H9 (cell line): Measurements from ENCODE around the gene PLEKHG5. TPM values are rescaled to one million over a fixed set of nuclear protein-coding genes. Genes with fewer than 3 reads are reported as not detected.
A peak's percentile ranks its signal among the peaks of the same experiment; 100 is the strongest.

ENCODE experiments used
- DNase-seq: peaks from one replicate; pipeline ENCODE4 v3.0.0-alpha.2; 2017
- H2AFZ ChIP-seq: one replicate; pipeline ENCODE4 v1.6.1; 2013; ENCODE audit warnings: mild to moderate bottlenecking, low read length, control low read depth, moderate library complexity
- H2AK5ac ChIP-seq: 2 replicates; pipeline ENCODE4 v1.6.1; 2013; ENCODE audit warnings: low read length, control low read depth, mixed read lengths; ENCODE audit not compliant: insufficient read length
- H2BK120ac ChIP-seq: one replicate; pipeline ENCODE4 v1.6.1; 2013; ENCODE audit warnings: low read depth, mild to moderate bottlenecking, low read length, control low read depth, inconsistent platforms; ENCODE audit not compliant: poor library complexity, severe bottlenecking
- H2BK12ac ChIP-seq: 2 replicates; pipeline ENCODE4 v1.6.1; 2013; ENCODE audit warnings: low read length, control low read depth, mixed read lengths, low read depth; ENCODE audit not compliant: insufficient read length
- H2BK15ac ChIP-seq: 2 replicates; pipeline ENCODE4 v1.6.1; 2013; ENCODE audit warnings: low read depth, low read length, control low read depth
- H2BK20ac ChIP-seq: one replicate; pipeline ENCODE4 v1.6.1; 2013; ENCODE audit warnings: low read depth, mild to moderate bottlenecking, low read length, control low read depth, inconsistent platforms; ENCODE audit not compliant: poor library complexity, severe bottlenecking
- H2BK5ac ChIP-seq: 2 replicates; pipeline ENCODE4 v1.6.1; 2013; ENCODE audit warnings: low read length, control low read depth, mixed read lengths; ENCODE audit not compliant: insufficient read length
- H3K14ac ChIP-seq: 2 replicates; pipeline ENCODE4 v1.6.1; 2013; ENCODE audit warnings: low read length, control low read depth; ENCODE audit not compliant: insufficient read depth
- H3K18ac ChIP-seq: 2 replicates; pipeline ENCODE4 v1.6.1; 2013; ENCODE audit warnings: low read depth, mild to moderate bottlenecking, mixed read lengths, low read length, control low read depth; ENCODE audit not compliant: insufficient read length
- H3K23ac ChIP-seq: 2 replicates; pipeline ENCODE4 v1.6.1; 2013; ENCODE audit warnings: low read length, control low read depth, mixed read lengths, low read depth; ENCODE audit not compliant: insufficient read length
- H3K23me2 ChIP-seq: 2 replicates; pipeline ENCODE4 v1.6.1; 2013; ENCODE audit warnings: low read depth, mild to moderate bottlenecking, mixed read lengths, low read length, control low read depth; ENCODE audit not compliant: insufficient read length, poor library complexity, severe bottlenecking
- H3K27ac ChIP-seq: 2 replicates; pipeline ENCODE4 v1.5.1; 2013; ENCODE audit warnings: low read length, control low read depth, mixed read lengths, low read depth; ENCODE audit not compliant: insufficient read length
- H3K27me3 ChIP-seq: 2 replicates; pipeline ENCODE4 v1.6.1; 2013; ENCODE audit warnings: low read length, control low read depth, inconsistent platforms; ENCODE audit not compliant: insufficient read depth
- H3K4ac ChIP-seq: 2 replicates; pipeline ENCODE4 v1.6.1; 2013; ENCODE audit warnings: low read depth, mild to moderate bottlenecking, control low read depth, inconsistent platforms, low read length, moderate library complexity
- H3K4me1 ChIP-seq: 2 replicates; pipeline ENCODE4 v1.6.1; 2013; ENCODE audit warnings: low read length, control low read depth, inconsistent platforms; ENCODE audit not compliant: insufficient read depth
- H3K4me2 ChIP-seq: 2 replicates; pipeline ENCODE4 v1.6.1; 2013; ENCODE audit warnings: low read length, control low read depth, mixed read lengths; ENCODE audit not compliant: insufficient read length, insufficient read depth
- H3K56ac ChIP-seq: 2 replicates; pipeline ENCODE4 v1.6.1; 2013; ENCODE audit warnings: low read depth, mild to moderate bottlenecking, mixed read lengths, low read length, control low read depth; ENCODE audit not compliant: insufficient read length
- H3K79me1 ChIP-seq: 2 replicates; pipeline ENCODE4 v1.6.1; 2013; ENCODE audit warnings: low read depth, mild to moderate bottlenecking, moderate library complexity, low read length, control low read depth, inconsistent platforms; ENCODE audit not compliant: insufficient read depth, poor library complexity, severe bottlenecking
- H3K79me2 ChIP-seq: 2 replicates; pipeline ENCODE4 v1.6.1; 2013; ENCODE audit warnings: low read length, control low read depth, inconsistent platforms; ENCODE audit not compliant: insufficient read depth
- H3K9ac ChIP-seq: 2 replicates; pipeline ENCODE4 v1.6.1; 2013; ENCODE audit warnings: low read length, control low read depth, mixed read lengths; ENCODE audit not compliant: insufficient read length; ENCODE audit errors: extremely low read depth
- H3K9me3 ChIP-seq: one replicate; pipeline ENCODE4 v1.6.1; 2013; ENCODE audit warnings: low read depth, low read length, inconsistent platforms; ENCODE audit not compliant: control insufficient read depth
- H3T11ph ChIP-seq: one replicate; pipeline ENCODE4 v1.6.1; 2013; ENCODE audit warnings: mild to moderate bottlenecking, low read length, control low read depth, inconsistent platforms
- H4K20me1 ChIP-seq: one replicate; pipeline ENCODE4 v1.6.1; 2013; ENCODE audit not compliant: control insufficient read depth, insufficient read length, insufficient read depth
- H4K5ac ChIP-seq: 2 replicates; pipeline ENCODE4 v1.6.1; 2013; ENCODE audit warnings: low read depth, mild to moderate bottlenecking, mixed read lengths, low read length, control low read depth; ENCODE audit not compliant: insufficient read length
- H4K8ac ChIP-seq: replicated peaks from 2 replicates; pipeline ENCODE4 v1.6.1; 2013; ENCODE audit warnings: low read length, control low read depth, mixed read lengths, low read depth; ENCODE audit not compliant: insufficient read length
- H4K91ac ChIP-seq: 2 replicates; pipeline ENCODE4 v1.6.1; 2013; ENCODE audit warnings: low read depth, mild to moderate bottlenecking, moderate library complexity, mixed read lengths, low read length, control low read depth; ENCODE audit not compliant: insufficient read length
- H3K27ac Mint-ChIP-seq, 3 experiments: 2 replicates in 2 of 3; 3 replicates in 1 of 3; pipeline ENCODE4 v1.8.0; 2020 to 2021; ENCODE audit warnings: mixed read lengths in 3 of 3, mild to moderate bottlenecking in 1 of 3, moderate library complexity in 1 of 3
- H3K27me3 Mint-ChIP-seq: 2 replicates; pipeline ENCODE4 v1.8.0; 2021; ENCODE audit warnings: low read depth, mild to moderate bottlenecking, moderate library complexity, mixed read lengths
- H3K36me3 Mint-ChIP-seq, 3 experiments: 2 replicates in 2 of 3; 3 replicates in 1 of 3; pipeline ENCODE4 v1.8.0; 2020 to 2021; ENCODE audit warnings: low read depth in 3 of 3, mixed read lengths in 3 of 3; ENCODE audit not compliant: insufficient read depth in 1 of 3
- H3K4me1 Mint-ChIP-seq, 2 experiments: 2 replicates each; pipeline ENCODE4 v1.8.0; 2020; ENCODE audit warnings: mixed read lengths in 2 of 2
- H3K4me3 Mint-ChIP-seq, 2 experiments: 2 replicates in 1 of 2; 3 replicates in 1 of 2; pipeline ENCODE4 v1.8.0; 2020 to 2021; ENCODE audit warnings: mild to moderate bottlenecking in 2 of 2, mixed read lengths in 2 of 2, moderate library complexity in 1 of 2
- H3K9me3 Mint-ChIP-seq, 2 experiments: 2 replicates in 1 of 2; 3 replicates in 1 of 2; pipeline ENCODE4 v1.8.0; 2020; ENCODE audit warnings: mild to moderate bottlenecking in 2 of 2, mixed read lengths in 2 of 2, moderate library complexity in 1 of 2
- WGBS: extraction: QIAGEN DNeasy Blood & Tissue Kit; methylation state at CpG from one replicate; pipeline ENCODE4 v1.1.7; 2013; ENCODE audit warnings: missing lambda C conversion rate, low lambda C conversion rate, mixed read lengths; ENCODE audit not compliant: insufficient read length; ENCODE audit errors: extremely low coverage; 5-methylcytosine and 5-hydroxymethylcytosine counted together
- total RNA-seq: library from RNA; stranded (reverse); gene quantifications from 2 replicates; pipeline ENCODE4 v1.2.1, GENCODE V29; 2021
- TF ChIP-seq, protein P1 (sequence below): fragments of 200-600 bp; sonication (generic); conservative IDR thresholded peaks from 3 replicates; pipeline ENCODE4 v1.8.0; 2021; ENCODE audit warnings: antibody characterized with exemption, mild to moderate bottlenecking

The PLEKHG5 gene
- total RNA-seq, 1 experiment from 2014 or later = 22.3 TPM

DNA sequence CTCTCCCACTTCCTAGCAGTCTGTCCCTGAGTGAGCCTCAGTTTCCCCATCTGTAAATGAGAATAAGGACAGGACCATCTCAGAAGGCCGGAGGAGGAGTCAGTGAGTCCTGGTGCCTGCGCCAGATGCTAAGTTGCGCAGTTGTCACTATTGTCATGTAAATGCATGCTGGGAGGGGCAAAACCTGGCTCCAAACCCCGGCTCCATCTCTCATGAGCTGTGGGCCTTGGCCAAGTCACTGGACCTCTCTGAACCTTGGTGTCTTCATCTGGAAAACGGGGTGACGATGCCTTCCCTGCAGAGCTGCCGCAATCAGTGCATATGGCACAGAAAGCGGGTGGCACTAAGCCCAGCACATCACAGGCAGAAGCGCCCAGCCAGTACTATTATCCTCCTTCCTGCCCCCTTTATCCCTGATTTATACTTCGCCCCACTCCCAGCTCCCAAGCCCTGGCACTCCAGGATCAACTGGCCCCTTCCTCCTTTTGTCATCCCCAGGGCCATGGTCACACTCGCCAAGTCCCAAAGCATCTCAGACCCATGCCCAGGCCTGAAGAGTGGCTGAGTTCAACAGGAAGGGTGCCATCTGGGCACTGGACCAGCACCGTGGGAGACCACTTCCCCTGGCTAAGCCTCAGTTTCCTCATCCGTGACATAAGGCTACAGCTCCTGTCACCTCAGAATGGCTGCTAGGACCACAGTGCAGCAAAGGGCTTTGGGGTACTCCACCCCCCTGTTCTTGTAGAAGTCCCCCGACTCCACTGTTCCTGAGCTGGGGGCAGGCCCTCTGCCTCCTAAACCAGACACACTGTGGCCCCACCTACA lies 4.3 kb upstream of the PLEKHG5 start:
- Mint-ChIP-seq H3K27me3 (peaks cover 29% of the 10 kb centered on the region), H3K4me3 (peak overlapping the region; percentile 68 to 83), H3K9me3 (no peaks in the 10 kb centered on the region), H3K36me3 (peaks cover 0 to 4% (median 0%) of the 10 kb centered on the region in 3 experiments; a peak in 1 of 7 replicates), H3K4me1 (peaks cover 27 to 28% of the 10 kb centered on the region in 2 experiments), H3K27ac (no peak overlapping the region)
- Histone ChIP-seq H3K79me2 (no peaks in the 10 kb centered on the region), H4K91ac (no peak overlapping the region), H3K14ac (no peak overlapping the region), H3T11ph (no peak overlapping the region), H2BK15ac (no peak overlapping the region), H3K9me3 (no peaks in the 10 kb centered on the region), H2BK12ac (no peak overlapping the region), H2BK120ac (no peak overlapping the region), H3K27ac (no peak overlapping the region), H2AK5ac (no peak overlapping the region), H3K23ac (no peak overlapping the region), H3K56ac (no peak overlapping the region), H2AFZ (no peak overlapping the region), H3K27me3 (no peaks in the 10 kb centered on the region), H4K5ac (no peak overlapping the region), H3K4me2 (peak overlapping the region; percentile 57), H3K18ac (no peak overlapping the region), H2BK5ac (no peak overlapping the region), H4K20me1 (no peaks in the 10 kb centered on the region), H3K4me1 (peaks cover 4% of the 10 kb centered on the region; the same call in 1 of the 2 replicates), H2BK20ac (no peak overlapping the region), H3K9ac (no peak overlapping the region), H3K79me1 (no peaks in the 10 kb centered on the region), H4K8ac (no peak overlapping the region), H3K23me2 (peaks cover 17% of the 10 kb centered on the region), H3K4ac (no peak overlapping the region)
- peak; percentile 76 for DNase-seq
- TF ChIP-seq, protein P1, sequence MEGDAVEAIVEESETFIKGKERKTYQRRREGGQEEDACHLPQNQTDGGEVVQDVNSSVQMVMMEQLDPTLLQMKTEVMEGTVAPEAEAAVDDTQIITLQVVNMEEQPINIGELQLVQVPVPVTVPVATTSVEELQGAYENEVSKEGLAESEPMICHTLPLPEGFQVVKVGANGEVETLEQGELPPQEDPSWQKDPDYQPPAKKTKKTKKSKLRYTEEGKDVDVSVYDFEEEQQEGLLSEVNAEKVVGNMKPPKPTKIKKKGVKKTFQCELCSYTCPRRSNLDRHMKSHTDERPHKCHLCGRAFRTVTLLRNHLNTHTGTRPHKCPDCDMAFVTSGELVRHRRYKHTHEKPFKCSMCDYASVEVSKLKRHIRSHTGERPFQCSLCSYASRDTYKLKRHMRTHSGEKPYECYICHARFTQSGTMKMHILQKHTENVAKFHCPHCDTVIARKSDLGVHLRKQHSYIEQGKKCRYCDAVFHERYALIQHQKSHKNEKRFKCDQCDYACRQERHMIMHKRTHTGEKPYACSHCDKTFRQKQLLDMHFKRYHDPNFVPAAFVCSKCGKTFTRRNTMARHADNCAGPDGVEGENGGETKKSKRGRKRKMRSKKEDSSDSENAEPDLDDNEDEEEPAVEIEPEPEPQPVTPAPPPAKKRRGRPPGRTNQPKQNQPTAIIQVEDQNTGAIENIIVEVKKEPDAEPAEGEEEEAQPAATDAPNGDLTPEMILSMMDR = no peak
- WGBS = no CpG with 5 or more reads among the region's 14 CpGs
